Measurements from ENCODE around the gene SLC7A8.

DNA sequence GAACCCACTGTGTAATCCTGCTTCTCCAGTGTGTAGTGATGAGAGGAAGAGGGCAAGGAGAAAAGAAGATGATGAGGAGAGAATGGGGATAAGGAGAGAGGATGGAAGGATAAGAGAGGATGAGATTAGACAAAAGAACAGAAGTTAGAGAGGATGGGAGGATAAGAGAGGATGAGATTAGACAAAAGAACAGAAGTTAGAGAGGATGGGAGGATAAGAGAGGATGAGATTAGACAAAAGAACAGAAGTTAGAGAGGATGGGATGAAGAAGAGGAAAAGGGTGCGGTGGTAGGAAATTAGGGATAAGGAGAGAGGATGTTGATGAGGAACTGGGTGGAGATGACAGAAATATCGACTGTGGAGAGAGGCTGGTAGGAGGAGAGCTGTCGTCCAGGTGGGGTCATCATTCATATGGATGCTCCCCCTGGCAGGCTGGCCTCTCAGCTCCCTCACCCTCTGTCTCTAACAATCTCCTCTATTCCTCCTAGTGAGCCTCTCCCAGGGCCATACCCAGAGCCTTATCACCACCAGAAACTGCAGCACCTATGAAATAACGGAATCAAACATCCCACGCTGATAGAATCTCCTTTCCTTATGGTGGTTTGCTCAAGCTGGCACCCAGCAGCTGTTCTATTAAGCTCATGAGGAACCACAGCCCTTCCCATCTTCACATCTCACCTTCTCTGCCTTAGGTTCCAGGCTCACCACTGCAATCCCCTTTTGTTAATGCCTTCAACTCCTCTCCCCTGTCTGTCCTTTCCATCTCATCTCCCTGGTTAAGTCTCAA is 72.7 kb downstream of the SLC7A8 start:
- TF ChIP-seq EZH2 (IDR thresholded peaks at IDR 0.05; ENCODE audit: borderline replicate concordance, insufficient read depth, low read depth, low read length, poor library complexity, severe bottlenecking): no peak
- TF ChIP-seq, protein P1, sequence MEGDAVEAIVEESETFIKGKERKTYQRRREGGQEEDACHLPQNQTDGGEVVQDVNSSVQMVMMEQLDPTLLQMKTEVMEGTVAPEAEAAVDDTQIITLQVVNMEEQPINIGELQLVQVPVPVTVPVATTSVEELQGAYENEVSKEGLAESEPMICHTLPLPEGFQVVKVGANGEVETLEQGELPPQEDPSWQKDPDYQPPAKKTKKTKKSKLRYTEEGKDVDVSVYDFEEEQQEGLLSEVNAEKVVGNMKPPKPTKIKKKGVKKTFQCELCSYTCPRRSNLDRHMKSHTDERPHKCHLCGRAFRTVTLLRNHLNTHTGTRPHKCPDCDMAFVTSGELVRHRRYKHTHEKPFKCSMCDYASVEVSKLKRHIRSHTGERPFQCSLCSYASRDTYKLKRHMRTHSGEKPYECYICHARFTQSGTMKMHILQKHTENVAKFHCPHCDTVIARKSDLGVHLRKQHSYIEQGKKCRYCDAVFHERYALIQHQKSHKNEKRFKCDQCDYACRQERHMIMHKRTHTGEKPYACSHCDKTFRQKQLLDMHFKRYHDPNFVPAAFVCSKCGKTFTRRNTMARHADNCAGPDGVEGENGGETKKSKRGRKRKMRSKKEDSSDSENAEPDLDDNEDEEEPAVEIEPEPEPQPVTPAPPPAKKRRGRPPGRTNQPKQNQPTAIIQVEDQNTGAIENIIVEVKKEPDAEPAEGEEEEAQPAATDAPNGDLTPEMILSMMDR (IDR thresholded peaks at IDR 0.05): no peak

Data from B cell (primary cell).